HepG2 (cell line): ENCODE data around the gene TTC24. TPM values are rescaled to one million over a fixed set of nuclear protein-coding genes. Genes with fewer than 3 reads are reported as not detected.

Source experiments
- BHLHE40 ChIP-seq: IDR thresholded peaks from 2 replicates; pipeline ENCODE4 v1.6.1; 2011; ENCODE audit warnings: low read length, improper control_type of control experiment
- E2F1 ChIP-seq: sonication (generic); formaldehyde crosslinking; IDR thresholded peaks from 2 replicates; pipeline ENCODE4 v1.5.0; 2020; ENCODE audit warnings: missing genetic modification reagents
- ETV5 ChIP-seq: IDR thresholded peaks from 2 replicates; pipeline ENCODE4 v1.6.1; 2018; ENCODE audit warnings: missing biosample characterization, missing genetic modification reagents, inconsistent platforms, borderline replicate concordance
- FOXJ3 ChIP-seq: sonication (generic); formaldehyde crosslinking; IDR thresholded peaks from 2 replicates; pipeline ENCODE4 v1.4.0; 2020; ENCODE audit warnings: missing genetic modification reagents, mild to moderate bottlenecking, borderline replicate concordance
- HOXA5 ChIP-seq: sonication (generic); formaldehyde crosslinking; IDR thresholded peaks from 2 replicates; pipeline ENCODE4 v1.4.0; 2020; ENCODE audit warnings: missing genetic modification reagents
- MAFF ChIP-seq: IDR thresholded peaks from 2 replicates; pipeline ENCODE4 v1.6.1; 2011; ENCODE audit warnings: low read depth, low read length, improper control_type of control experiment
- MAZ ChIP-seq, 2 experiments: sonication (generic) in 1 of 2; formaldehyde crosslinking in 1 of 2; IDR thresholded peaks; 2 replicates each; pipeline versions ENCODE4 v1.5.0 to v1.6.1; 2012 to 2020; ENCODE audit warnings: low read depth in 2 of 2, mild to moderate bottlenecking in 2 of 2, borderline replicate concordance in 1 of 2, improper control_type of control experiment in 1 of 2, low read length in 1 of 2, missing genetic modification reagents in 1 of 2, moderate library complexity in 1 of 2
- PLSCR1 ChIP-seq: sonication (generic); formaldehyde crosslinking; IDR thresholded peaks from 2 replicates; pipeline ENCODE4 v1.5.0; 2020; ENCODE audit warnings: missing genetic modification reagents, mild to moderate bottlenecking, borderline replicate concordance
- SP5 ChIP-seq: IDR thresholded peaks from 2 replicates; pipeline ENCODE4 v1.6.1; 2016; ENCODE audit warnings: low read depth, borderline replicate concordance
- TARDBP ChIP-seq: sonication (generic); formaldehyde crosslinking; IDR thresholded peaks from 2 replicates; pipeline ENCODE4 v1.8.0; 2022; ENCODE audit warnings: mild to moderate bottlenecking, missing genetic modification reagents
- TEAD3 ChIP-seq: optimal IDR thresholded peaks from 2 replicates; pipeline ENCODE3; 2016; ENCODE audit warnings: borderline replicate concordance
- ZFP1 ChIP-seq: IDR thresholded peaks from 2 replicates; pipeline ENCODE4 v1.6.1; 2016
- ZHX1 ChIP-seq: sonication (generic); formaldehyde crosslinking; IDR thresholded peaks from 2 replicates; pipeline ENCODE4 v1.8.1; 2022; ENCODE audit warnings: low read depth, mild to moderate bottlenecking, missing genetic modification reagents
- ZNF142 ChIP-seq: sonication (generic); formaldehyde crosslinking; IDR thresholded peaks from 2 replicates; pipeline ENCODE4 v1.4.0; 2020; ENCODE audit warnings: missing genetic modification reagents
- ZNF33B ChIP-seq: sonication (generic); formaldehyde crosslinking; IDR thresholded peaks from 2 replicates; pipeline ENCODE4 v1.5.1; 2020; ENCODE audit warnings: mild to moderate bottlenecking, missing genetic modification reagents
- polyA plus RNA-seq, 8 experiments: library from polyadenylated mRNA; depleted of rRNA in 3 of 8; stranded (reverse) in 7 of 8; unstranded in 1 of 8; fragments of >200 nt; fragmentation: Illumina TruSeq in 4 of 8; extraction: Trizol in 4 of 8; gene quantifications; 2 replicates each; pipeline versions ENCODE4 v1.2.1 to v1.2.3, GENCODE V29; 2011 to 2016; ENCODE audit warnings: low read depth in 4 of 8, missing spikeins in 1 of 8, mixed read lengths in 1 of 8; ENCODE audit not compliant: insufficient read depth in 1 of 8
- total RNA-seq, 5 experiments: library from RNA; depleted of rRNA; stranded (reverse); fragments of >200 nt; fragmentation: Illumina TruSeq; extraction: Trizol; gene quantifications; 2 replicates each; pipeline ENCODE4 v1.2.3, GENCODE V29; 2016; ENCODE audit warnings: low read depth in 1 of 5
- TF ChIP-seq, protein P1 (sequence below): sonication (generic); formaldehyde crosslinking; IDR thresholded peaks from 2 replicates; pipeline ENCODE4 v1.4.0; 2020; ENCODE audit warnings: mild to moderate bottlenecking, missing genetic modification reagents

The TTC24 gene
- total and polyA plus RNA-seq, 2 of the 13 experiments (the other 11 are each of a cell fraction or from before 2014, with no cell fraction given): 0.13 to 0.18 TPM

DNA sequence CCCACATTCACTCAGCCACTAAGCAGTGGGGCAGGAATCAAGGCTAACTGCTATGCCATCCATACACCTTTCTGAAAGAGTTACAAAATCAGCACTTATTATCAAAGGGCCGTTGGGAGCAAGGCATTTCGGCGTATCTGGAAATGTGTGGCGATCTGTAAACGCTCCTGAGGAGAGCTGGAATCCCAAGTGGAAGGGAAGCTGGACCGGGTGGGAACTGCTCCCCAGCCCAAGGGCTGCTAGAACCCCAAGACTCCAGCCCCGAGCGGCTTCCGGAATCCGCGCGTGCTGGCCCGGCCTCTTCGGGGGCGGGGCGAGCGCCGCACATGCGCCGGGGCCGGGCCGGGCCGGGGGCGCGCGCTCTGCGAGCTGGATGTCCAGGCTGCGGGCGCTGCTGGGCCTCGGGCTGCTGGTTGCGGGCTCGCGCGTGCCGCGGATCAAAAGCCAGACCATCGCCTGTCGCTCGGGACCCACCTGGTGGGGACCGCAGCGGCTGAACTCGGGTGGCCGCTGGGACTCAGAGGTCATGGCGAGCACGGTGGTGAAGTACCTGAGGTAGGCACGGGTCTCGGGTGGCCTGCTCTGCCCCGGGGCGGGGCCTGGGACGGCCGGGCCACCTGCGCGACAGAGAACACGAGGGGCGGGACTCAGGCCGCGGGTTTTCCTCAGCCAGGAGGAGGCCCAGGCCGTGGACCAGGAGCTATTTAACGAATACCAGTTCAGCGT lies 12.1 kb downstream of the TTC24 start, which contains the start of gene NAXE (continued):
- 0 out of 2 replicates have a peak, but pooled peaks have one; percentile 34 for TF ChIP-seq E2F1 (CRISPR knock-in tag)
- peak; percentile 65; the same call in 1 of the 2 replicates for TF ChIP-seq ZNF142 (CRISPR knock-in tag)
- TF ChIP-seq TARDBP: peak; percentile 15; the same call in 1 of the 2 replicates
- TF ChIP-seq, protein P1, sequence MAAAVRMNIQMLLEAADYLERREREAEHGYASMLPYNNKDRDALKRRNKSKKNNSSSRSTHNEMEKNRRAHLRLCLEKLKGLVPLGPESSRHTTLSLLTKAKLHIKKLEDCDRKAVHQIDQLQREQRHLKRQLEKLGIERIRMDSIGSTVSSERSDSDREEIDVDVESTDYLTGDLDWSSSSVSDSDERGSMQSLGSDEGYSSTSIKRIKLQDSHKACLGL (CRISPR knock-in tag): peak; percentile 75; the same call in 1 of the 2 replicates
- peak; percentile 51; the same call in 1 of the 2 replicates for TF ChIP-seq ZNF33B
- TF ChIP-seq TEAD3: peak; percentile 29
- TF ChIP-seq MAFF: no peak
- 0 out of 2 replicates have a peak, but pooled peaks have one; percentile 38 for TF ChIP-seq ZHX1 (CRISPR knock-in tag)
- TF ChIP-seq ZFP1 (CRISPR knock-in tag): no peak
- no peak for TF ChIP-seq PLSCR1 (CRISPR knock-in tag)
- TF ChIP-seq ETV5 (CRISPR knock-in tag): peak; percentile 72; the same call in 1 of the 2 replicates
- TF ChIP-seq FOXJ3 (CRISPR knock-in tag): no peak
- TF ChIP-seq MAZ (IDR thresholded peaks at IDR 0.05; ENCODE audit: borderline replicate concordance, low read depth, low read length): no peak
- TF ChIP-seq MAZ (CRISPR knock-in tag; IDR thresholded peaks at IDR 0.05; ENCODE audit: low read depth): peak; percentile 75
- TF ChIP-seq HOXA5 (CRISPR knock-in tag): 0 out of 2 replicates have a peak, but pooled peaks have one; percentile 49
- TF ChIP-seq BHLHE40: peak; percentile 28; the same call in 1 of the 2 replicates
- TF ChIP-seq SP5: no peak
- TF ChIP-seq, all 625 proteins: peak for 165
